Colon (tissue), 2 donors: ENCODE results near the gene PNLIP.

Experiments used
- FAIRE-seq: peaks from 2 replicates; lab custom pipeline; 2012; peaks lifted over from hg19 to GRCh38; lab: Jason Lieb, UNC
- donor health status: control.
- donor health status: control.

Gene PNLIP

GRCh38 chr10:116587878-116588591 lies 42.3 kb downstream of the PNLIP start:
- no peak for FAIRE-seq

- no peak for FAIRE-seq
Measured at GRCh38 chr10:116588995-116589394, 43.3 kb downstream of the PNLIP start.

- no peak for FAIRE-seq
Measured at GRCh38 chr10:116589926-116590325, 44.2 kb downstream of the PNLIP start.

- FAIRE-seq = no peak
Measured at GRCh38 chr10:116590590-116591444, 45.1 kb downstream of the PNLIP start, which contains the start of gene PNLIPRP1. PNLIPRP1 (plus strand) TSS chr10:116590959; CDS start chr10:116591130, 171 bp downstream.

GRCh38 chr10:116593139-116593740 lies 47.5 kb downstream of the PNLIP start:
- FAIRE-seq = no peak

GRCh38 chr10:116594525-116595035 lies 48.8 kb downstream of the PNLIP start:
- no peak for FAIRE-seq

GRCh38 chr10:116596062-116596461 lies 50.3 kb downstream of the PNLIP start:
- no peak for FAIRE-seq

GRCh38 chr10:116597543-116597942 lies 51.8 kb downstream of the PNLIP start:
- FAIRE-seq = no peak

GRCh38 chr10:116598329-116598728 lies 52.6 kb downstream of the PNLIP start:
- no peak for FAIRE-seq

- FAIRE-seq = no peak
Measured at GRCh38 chr10:116599991-116600390, 54.3 kb downstream of the PNLIP start.

- FAIRE-seq = no peak
Measured at GRCh38 chr10:116602648-116603400, 57.1 kb downstream of the PNLIP start.

- no peak for FAIRE-seq
Measured at GRCh38 chr10:116606061-116606483, 60.3 kb downstream of the PNLIP start.

- FAIRE-seq = no peak
Measured at GRCh38 chr10:116607336-116607735, 61.6 kb downstream of the PNLIP start.

GRCh38 chr10:116608686-116609594 lies 63.2 kb downstream of the PNLIP start:
- FAIRE-seq = no peak

- no peak for FAIRE-seq
Measured at GRCh38 chr10:116610443-116611152, 64.9 kb downstream of the PNLIP start.

- no peak for FAIRE-seq
Measured at GRCh38 chr10:116611153-116611545, 65.4 kb downstream of the PNLIP start.

GRCh38 chr10:116612107-116612769 lies 66.5 kb downstream of the PNLIP start:
- FAIRE-seq = no peak

GRCh38 chr10:116613471-116613870 lies 67.7 kb downstream of the PNLIP start:
- FAIRE-seq = no peak

- FAIRE-seq = no peak
Measured at GRCh38 chr10:116614796-116615195, 69.1 kb downstream of the PNLIP start.
